Measurements from ENCODE around the gene PRRT1. TPM values are rescaled to one million over a fixed set of nuclear protein-coding genes. Genes with fewer than 3 reads are reported as not detected.
"Not testable (repeated sequence)": the region's sequence is repeated elsewhere in the genome, so short reads cannot be mapped to it uniquely, and the experiment has no call there.

PRRT1 gene
- total and polyA plus RNA-seq, 5 donors from 2014 or later = 0.13 to 0.55 (median 0.29) TPM; not detected in 1

GRCh38 chr6:32149092-32149755, 2.5 kb downstream of the PRRT1 start:
- Histone ChIP-seq H3K4me1 (ENCODE audit: control insufficient read depth, insufficient read depth, low read length, poor library complexity, severe bottlenecking) (peaks cover 9% of the 10 kb centered on the region), H3K9me3 (ENCODE audit: control insufficient read depth in 2 of 2, low read length in 2 of 2) (no peaks in the 10 kb centered on the region), H3K36me3 (ENCODE audit: control insufficient read depth, insufficient read depth, low read length) (no peaks in the 10 kb centered on the region), H3K27me3 (ENCODE audit: control insufficient read depth, insufficient read depth, low read length) (peaks cover 6% of the 10 kb centered on the region), H3K4me3 (ENCODE audit: low read depth, low read length) (no peak overlapping the region), H3K27ac (ENCODE audit: insufficient read depth, low read length, poor library complexity, severe bottlenecking) (no peak overlapping the region)
- DNase-seq (no peak), ATAC-seq (ENCODE audit: low read depth in 2 of 2) (peak in 1 of 2 donors; percentile 15)
- H3K27ac Mint-ChIP-seq = peak overlapping the region in 2 of 3 donors; percentile 59 to 86
- H3K9me3 Mint-ChIP-seq = peaks cover 0 to 6% (median 1%) of the 10 kb centered on the region in 7 donors
- H3K4me1 Mint-ChIP-seq = peaks cover 8 to 52% (median 26%) of the 10 kb centered on the region in 4 donors
- no peaks in the 10 kb centered on the region for H3K36me3 Mint-ChIP-seq
- peaks cover 63% of the 10 kb centered on the region for H3K27me3 Mint-ChIP-seq
- H3K4me3 Mint-ChIP-seq = peak overlapping the region; percentile 83 to 92 (median 89)

- Mint-ChIP-seq H3K27me3 (peaks cover 63% of the 10 kb centered on the region), H3K27ac (peak overlapping the region; percentile 59 to 86 (median 61)), H3K4me3 (peak overlapping the region; percentile 83 to 92 (median 89)), H3K4me1 (peaks cover 8 to 45% (median 24%) of the 10 kb centered on the region in 4 donors), H3K36me3 (no peaks in the 10 kb centered on the region), H3K9me3 (peaks cover 0 to 6% (median 1%) of the 10 kb centered on the region in 7 donors)
- peak; percentile 59 to 76 (median 68) for DNase-seq
- H3K4me3 ChIP-seq (ENCODE audit: low read depth, low read length) = no peak overlapping the region
- ATAC-seq (ENCODE audit: low read depth in 2 of 2) = peak; percentile 70 to 76
- no peaks in the 10 kb centered on the region for H3K9me3 ChIP-seq (ENCODE audit: control insufficient read depth in 2 of 2, low read length in 2 of 2)
- peaks cover 6% of the 10 kb centered on the region for H3K27me3 ChIP-seq (ENCODE audit: control insufficient read depth, insufficient read depth, low read length)
- peaks cover 2% of the 10 kb centered on the region for H3K4me1 ChIP-seq (ENCODE audit: control insufficient read depth, insufficient read depth, low read length, poor library complexity, severe bottlenecking)
- H3K27ac ChIP-seq (ENCODE audit: insufficient read depth, low read length, poor library complexity, severe bottlenecking) = no peak overlapping the region
- no peaks in the 10 kb centered on the region for H3K36me3 ChIP-seq (ENCODE audit: control insufficient read depth, insufficient read depth, low read length)
These were observed 3.2 kb downstream of the PRRT1 start for GRCh38 chr6:32148289-32149091.

- H3K4me1 Mint-ChIP-seq = peaks cover 8 to 36% (median 19%) of the 10 kb centered on the region in 4 donors
- Histone ChIP-seq H3K27me3 (ENCODE audit: control insufficient read depth, insufficient read depth, low read length) (peaks cover 6% of the 10 kb centered on the region), H3K36me3 (ENCODE audit: control insufficient read depth, insufficient read depth, low read length) (no peaks in the 10 kb centered on the region), H3K27ac (ENCODE audit: insufficient read depth, low read length, poor library complexity, severe bottlenecking) (no peak overlapping the region), H3K9me3 (ENCODE audit: control insufficient read depth in 2 of 2, low read length in 2 of 2) (no peaks in the 10 kb centered on the region), H3K4me1 (ENCODE audit: control insufficient read depth, insufficient read depth, low read length, poor library complexity, severe bottlenecking) (no peaks in the 10 kb centered on the region), H3K4me3 (ENCODE audit: low read depth, low read length) (no peak overlapping the region)
- no peak for ATAC-seq (ENCODE audit: low read depth in 2 of 2)
- DNase-seq = no peak
- no peaks in the 10 kb centered on the region for H3K36me3 Mint-ChIP-seq
- H3K4me3 Mint-ChIP-seq = peak overlapping the region in 3 of 4 donors; percentile 61 to 91 (median 83)
- H3K27me3 Mint-ChIP-seq = peaks cover 57% of the 10 kb centered on the region
- H3K27ac Mint-ChIP-seq = no peak overlapping the region
- H3K9me3 Mint-ChIP-seq = peaks cover 0 to 6% (median 1%) of the 10 kb centered on the region in 7 donors
These were observed 4.2 kb downstream of the PRRT1 start for GRCh38 chr6:32147401-32148132.

GRCh38 chr6:32146687-32147086, 5.1 kb downstream of the PRRT1 start:
- H3K36me3 Mint-ChIP-seq = no peaks in the 10 kb centered on the region
- peak overlapping the region in 1 of 3 donors; percentile 39 for H3K27ac Mint-ChIP-seq
- H3K9me3 Mint-ChIP-seq = peaks cover 0 to 6% (median 1%) of the 10 kb centered on the region in 7 donors
- no peak overlapping the region for H3K4me3 ChIP-seq (ENCODE audit: low read depth, low read length)
- no peaks in the 10 kb centered on the region for H3K4me1 ChIP-seq (ENCODE audit: control insufficient read depth, insufficient read depth, low read length, poor library complexity, severe bottlenecking)
- no peak overlapping the region for H3K27ac ChIP-seq (ENCODE audit: insufficient read depth, low read length, poor library complexity, severe bottlenecking)
- peaks cover 6% of the 10 kb centered on the region for H3K27me3 ChIP-seq (ENCODE audit: control insufficient read depth, insufficient read depth, low read length)
- H3K4me3 Mint-ChIP-seq = peak overlapping the region in 1 of 4 donors; percentile 47
- DNase-seq (no peak), ATAC-seq (ENCODE audit: low read depth in 2 of 2) (no peak)
- no peaks in the 10 kb centered on the region for H3K36me3 ChIP-seq (ENCODE audit: control insufficient read depth, insufficient read depth, low read length)
- peaks cover 52% of the 10 kb centered on the region for H3K27me3 Mint-ChIP-seq
- no peaks in the 10 kb centered on the region for H3K9me3 ChIP-seq (ENCODE audit: control insufficient read depth in 2 of 2, low read length in 2 of 2)
- H3K4me1 Mint-ChIP-seq = peaks cover 8 to 31% (median 14%) of the 10 kb centered on the region in 4 donors

GRCh38 chr6:32146287-32146686, 5.5 kb downstream of the PRRT1 start:
- Mint-ChIP-seq H3K27me3 (peaks cover 54% of the 10 kb centered on the region), H3K4me3 (peak overlapping the region in 3 of 4 donors; percentile 47 to 61 (median 51)), H3K9me3 (peaks cover 0 to 6% (median 1%) of the 10 kb centered on the region in 7 donors), H3K4me1 (peaks cover 7 to 29% (median 14%) of the 10 kb centered on the region in 4 donors), H3K27ac (peak overlapping the region in 2 of 3 donors; percentile 39 to 52), H3K36me3 (no peaks in the 10 kb centered on the region)
- Histone ChIP-seq H3K27ac (ENCODE audit: insufficient read depth, low read length, poor library complexity, severe bottlenecking) (no peak overlapping the region), H3K9me3 (ENCODE audit: control insufficient read depth in 2 of 2, low read length in 2 of 2) (no peaks in the 10 kb centered on the region), H3K27me3 (ENCODE audit: control insufficient read depth, insufficient read depth, low read length) (peaks cover 6% of the 10 kb centered on the region), H3K36me3 (ENCODE audit: control insufficient read depth, insufficient read depth, low read length) (no peaks in the 10 kb centered on the region), H3K4me3 (ENCODE audit: low read depth, low read length) (no peak overlapping the region), H3K4me1 (ENCODE audit: control insufficient read depth, insufficient read depth, low read length, poor library complexity, severe bottlenecking) (no peaks in the 10 kb centered on the region)
- DNase-seq = no peak
- no peak for ATAC-seq (ENCODE audit: low read depth in 2 of 2)

GRCh38 chr6:32144238-32144637, 7.5 kb downstream of the PRRT1 start:
- H3K27ac Mint-ChIP-seq; H3K4me3 Mint-ChIP-seq; ATAC-seq (ENCODE audit: low read depth in 2 of 2); H3K9me3 Mint-ChIP-seq; H3K27ac ChIP-seq (ENCODE audit: insufficient read depth, low read length, poor library complexity, severe bottlenecking); H3K27me3 ChIP-seq (ENCODE audit: control insufficient read depth, insufficient read depth, low read length); H3K36me3 Mint-ChIP-seq; H3K4me3 ChIP-seq (ENCODE audit: low read depth, low read length); H3K4me1 ChIP-seq (ENCODE audit: control insufficient read depth, insufficient read depth, low read length, poor library complexity, severe bottlenecking); DNase-seq; H3K36me3 ChIP-seq (ENCODE audit: control insufficient read depth, insufficient read depth, low read length); H3K9me3 ChIP-seq (ENCODE audit: control insufficient read depth in 2 of 2, low read length in 2 of 2): not testable (repeated sequence)
- Mint-ChIP-seq H3K4me1 (peaks cover 2 to 20% (median 11%) of the 10 kb centered on the region in 4 donors), H3K27me3 (peaks cover 50% of the 10 kb centered on the region)

- no peaks in the 10 kb centered on the region for H3K36me3 Mint-ChIP-seq
- H3K27me3 Mint-ChIP-seq = peaks cover 33% of the 10 kb centered on the region
- Histone ChIP-seq H3K9me3 (ENCODE audit: control insufficient read depth in 2 of 2, low read length in 2 of 2) (no peaks in the 10 kb centered on the region), H3K27ac (ENCODE audit: insufficient read depth, low read length, poor library complexity, severe bottlenecking) (no peak overlapping the region), H3K4me3 (ENCODE audit: low read depth, low read length) (no peak overlapping the region), H3K27me3 (ENCODE audit: control insufficient read depth, insufficient read depth, low read length) (no peaks in the 10 kb centered on the region), H3K4me1 (ENCODE audit: control insufficient read depth, insufficient read depth, low read length, poor library complexity, severe bottlenecking) (no peaks in the 10 kb centered on the region), H3K36me3 (ENCODE audit: control insufficient read depth, insufficient read depth, low read length) (no peaks in the 10 kb centered on the region)
- no peak overlapping the region for H3K27ac Mint-ChIP-seq
- DNase-seq (no peak), ATAC-seq (ENCODE audit: low read depth in 2 of 2) (no peak)
- H3K9me3 Mint-ChIP-seq = peaks cover 0 to 2% (median 0%) of the 10 kb centered on the region in 7 donors
- H3K4me1 Mint-ChIP-seq = peaks cover 0 to under 1% (median 0%) of the 10 kb centered on the region in 4 donors
- H3K4me3 Mint-ChIP-seq = peak overlapping the region in 1 of 4 donors; percentile 58
These were observed 11.2 kb downstream of the PRRT1 start for GRCh38 chr6:32140420-32141046.

Data from CD4-positive, CD25-positive, alpha-beta regulatory T cell (primary cell).